ENCODE data around the gene SLC44A2.

Gene SLC44A2

DNA sequence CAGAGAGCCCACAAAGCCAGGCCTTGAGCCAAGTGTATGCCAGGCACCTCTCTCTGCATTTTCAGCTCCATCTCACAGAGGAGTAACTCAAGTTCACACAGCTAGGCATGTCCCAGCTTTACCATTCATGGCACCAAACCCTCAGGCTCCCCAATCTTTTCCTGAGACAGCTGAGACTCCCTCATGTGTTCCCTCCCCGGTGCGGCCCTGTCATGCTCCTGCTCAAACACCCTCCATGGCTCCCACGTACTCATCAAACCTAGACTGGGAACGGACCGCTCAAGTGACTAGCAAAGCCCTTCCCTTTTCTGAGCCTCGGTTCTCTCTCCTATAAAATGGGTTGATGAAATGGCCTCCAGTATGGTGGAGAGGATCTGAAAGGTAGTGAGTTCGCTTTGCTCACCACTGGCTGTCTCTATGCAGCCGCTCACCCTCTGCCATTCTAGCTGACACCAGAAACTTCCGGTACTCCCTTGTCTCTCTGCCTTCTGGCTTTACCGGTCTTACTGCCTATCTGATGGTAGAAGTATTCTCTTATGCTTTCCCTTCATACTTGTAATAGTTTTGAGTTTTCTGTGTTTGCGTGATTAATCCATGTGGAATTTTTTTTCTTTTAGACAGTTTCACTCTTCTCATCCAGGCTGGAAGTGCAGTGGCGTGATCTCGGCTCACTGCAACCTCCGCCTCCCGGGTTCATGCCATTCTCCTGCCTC is 7.8 kb upstream of the SLC44A2 start:
- DNase-seq, result peak; percentile 49

- no peak for DNase-seq
Measured at GRCh38 chr19:10618846-10619245, 6.5 kb upstream of the SLC44A2 start.

- DNase-seq, result no peak
Measured at GRCh38 chr19:10620786-10621185, 4.6 kb upstream of the SLC44A2 start.

DNA sequence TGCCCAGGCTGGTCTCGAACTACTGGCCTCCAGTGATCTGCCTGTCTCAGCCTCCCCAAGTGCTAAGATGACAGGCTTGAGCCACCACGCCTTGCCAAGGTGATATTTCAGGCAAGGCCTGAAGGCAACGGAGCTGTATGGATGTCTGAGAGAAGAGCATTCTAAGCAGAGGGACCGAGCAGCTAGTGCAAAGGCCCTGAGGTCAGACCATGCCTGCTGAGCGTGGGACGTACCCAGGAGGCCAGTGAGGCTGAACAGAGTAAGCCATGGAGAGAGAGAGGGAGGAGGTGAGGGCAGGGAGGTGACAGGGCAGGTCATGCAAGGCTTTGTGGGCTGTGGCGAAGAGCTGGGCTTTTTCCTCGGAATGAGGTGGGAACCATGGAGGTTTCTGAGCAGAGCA is 3.4 kb upstream of the SLC44A2 start:
- no peak for DNase-seq

GRCh38 chr19:10624585-10624984 is 768 bp upstream of the SLC44A2 start:
- no peak for DNase-seq

- no peak for DNase-seq
Measured at GRCh38 chr19:10625762-10626138, 397 bp downstream of the SLC44A2 start.

DNA sequence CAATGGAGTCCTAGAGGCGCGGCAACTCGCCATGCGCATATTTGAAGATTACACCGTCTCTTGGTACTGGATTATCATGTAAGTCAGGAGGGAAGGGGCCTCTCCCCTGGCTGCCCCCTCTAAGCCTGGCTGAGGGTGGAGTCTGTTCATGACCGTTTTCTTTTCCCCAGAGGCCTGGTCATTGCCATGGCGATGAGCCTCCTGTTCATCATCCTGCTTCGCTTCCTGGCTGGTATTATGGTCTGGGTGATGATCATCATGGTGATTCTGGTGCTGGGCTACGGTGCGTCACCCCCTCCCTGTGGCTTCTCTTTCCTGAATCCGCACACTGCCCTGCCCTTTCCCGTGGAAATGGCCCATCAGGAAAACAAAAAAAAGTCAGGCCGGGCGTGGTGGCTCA is 6.5 kb downstream of the SLC44A2 start:
- no peak for DNase-seq

DNA sequence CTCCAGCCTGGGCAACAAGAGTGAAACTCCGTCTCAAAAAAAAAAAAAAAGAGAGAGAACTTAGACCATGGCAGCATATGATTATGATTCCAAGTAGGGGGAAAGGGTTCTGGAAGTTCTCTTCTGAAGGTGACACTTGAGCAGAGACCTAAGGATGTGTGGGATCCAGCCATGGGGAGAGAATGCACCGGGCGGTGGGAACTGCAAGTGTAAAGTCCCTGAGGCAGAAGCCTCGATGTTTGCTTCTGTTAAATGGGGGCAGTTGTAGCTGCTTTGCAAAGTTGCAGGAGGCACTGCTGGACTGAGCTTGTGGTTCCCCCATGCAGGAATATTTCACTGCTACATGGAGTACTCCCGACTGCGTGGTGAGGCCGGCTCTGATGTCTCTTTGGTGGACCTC is 9.1 kb downstream of the SLC44A2 start:
- no peak for DNase-seq

- DNase-seq, result no peak
Measured at GRCh38 chr19:10634963-10635362, 9.6 kb downstream of the SLC44A2 start.

DNA sequence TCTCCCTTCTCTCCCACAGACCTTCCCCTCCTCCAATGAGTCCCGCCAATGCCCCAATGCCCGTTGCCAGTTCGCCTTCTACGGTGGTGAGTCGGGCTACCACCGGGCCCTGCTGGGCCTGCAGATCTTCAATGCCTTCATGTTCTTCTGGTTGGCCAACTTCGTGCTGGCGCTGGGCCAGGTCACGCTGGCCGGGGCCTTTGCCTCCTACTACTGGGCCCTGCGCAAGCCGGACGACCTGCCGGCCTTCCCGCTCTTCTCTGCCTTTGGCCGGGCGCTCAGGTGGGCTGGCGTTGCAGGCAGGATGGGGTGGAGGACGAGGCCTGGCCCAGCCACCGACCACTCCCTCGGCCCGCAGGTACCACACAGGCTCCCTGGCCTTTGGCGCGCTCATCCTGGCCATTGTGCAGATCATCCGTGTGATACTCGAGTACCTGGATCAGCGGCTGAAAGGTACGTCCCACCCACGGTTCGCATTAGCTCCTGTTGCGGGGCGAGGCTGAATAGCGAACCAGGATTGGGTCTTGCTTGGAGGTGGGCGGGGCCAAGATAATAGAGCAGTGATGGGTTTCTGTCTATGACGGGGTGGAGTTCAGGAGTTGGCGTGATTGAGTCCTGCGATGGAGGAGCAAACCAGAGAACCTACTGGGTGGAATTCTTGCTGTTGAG is 11.1 kb downstream of the SLC44A2 start:
- DNase-seq, result no peak

DNA sequence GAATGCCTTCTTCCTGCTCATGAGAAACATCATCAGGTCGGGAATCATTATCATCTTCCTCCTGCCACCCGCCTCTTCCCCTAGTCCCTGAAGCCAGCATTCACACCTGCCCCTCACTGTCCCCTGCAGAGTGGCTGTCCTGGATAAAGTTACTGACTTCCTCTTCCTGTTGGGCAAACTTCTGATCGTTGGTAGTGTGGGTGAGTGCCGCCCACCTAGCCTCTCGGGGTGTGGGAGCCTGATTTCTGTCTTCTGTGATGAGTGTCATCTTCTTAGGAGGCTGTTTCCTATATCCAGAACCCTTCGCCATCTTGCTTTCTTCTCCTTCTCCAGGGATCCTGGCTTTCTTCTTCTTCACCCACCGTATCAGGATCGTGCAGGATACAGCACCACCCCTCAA is 12.5 kb downstream of the SLC44A2 start:
- DNase-seq, result no peak

- no peak for DNase-seq
Measured at GRCh38 chr19:10639836-10640235, 14.5 kb downstream of the SLC44A2 start.

DNA sequence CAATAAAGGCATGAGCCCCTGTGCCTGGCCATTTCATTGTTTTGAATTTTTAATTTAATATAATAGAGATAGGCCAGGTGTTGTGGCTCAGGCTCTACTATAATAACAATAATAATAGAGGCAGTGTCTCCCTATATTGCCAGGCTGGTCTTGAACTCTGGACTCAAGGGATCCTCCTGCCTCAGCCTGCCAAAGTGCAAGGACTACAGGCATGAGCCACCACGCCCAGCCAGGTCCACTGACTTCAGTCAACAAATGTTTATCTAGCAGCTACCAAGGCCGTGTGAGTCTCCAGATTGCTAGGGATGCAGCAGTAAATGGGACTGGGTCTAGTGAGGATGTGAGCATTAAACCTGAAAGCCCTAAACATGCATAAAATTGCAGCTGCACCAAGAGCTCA is 15.0 kb downstream of the SLC44A2 start:
- DNase-seq, result no peak

GRCh38 chr19:10641248-10641647 is 15.9 kb downstream of the SLC44A2 start:
- DNase-seq, result no peak

- DNase-seq, result no peak
Measured at GRCh38 chr19:10642473-10643171, 17.3 kb downstream of the SLC44A2 start.

DNA sequence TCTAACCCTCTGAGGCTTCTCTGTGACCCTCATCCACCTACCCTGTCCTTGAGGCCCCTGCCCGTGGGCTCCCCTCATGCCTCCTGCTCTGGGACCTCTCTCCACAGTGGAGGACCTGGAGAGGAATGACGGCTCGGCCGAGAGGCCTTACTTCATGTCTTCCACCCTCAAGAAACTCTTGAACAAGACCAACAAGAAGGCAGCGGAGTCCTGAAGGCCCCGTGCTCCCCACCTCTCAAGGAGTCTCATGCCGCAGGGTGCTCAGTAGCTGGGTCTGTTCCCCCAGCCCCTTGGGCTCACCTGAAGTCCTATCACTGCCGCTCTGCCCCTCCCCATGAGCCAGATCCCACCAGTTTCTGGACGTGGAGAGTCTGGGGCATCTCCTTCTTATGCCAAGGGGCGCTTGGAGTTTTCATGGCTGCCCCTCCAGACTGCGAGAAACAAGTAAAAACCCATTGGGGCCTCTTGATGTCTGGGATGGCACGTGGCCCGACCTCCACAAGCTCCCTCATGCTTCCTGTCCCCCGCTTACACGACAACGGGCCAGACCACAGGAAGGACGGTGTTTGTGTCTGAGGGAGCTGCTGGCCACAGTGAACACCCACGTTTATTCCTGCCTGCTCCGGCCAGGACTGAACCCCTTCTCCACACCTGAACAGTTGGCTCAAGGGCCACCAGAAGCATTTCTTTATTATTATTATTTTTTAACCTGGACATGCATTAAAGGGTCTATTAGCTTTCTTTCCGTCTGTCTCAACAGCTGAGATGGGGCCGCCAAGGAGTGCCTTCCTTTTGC is 18.0 kb downstream of the SLC44A2 start:
- no peak for DNase-seq

GRCh38 chr19:10643968-10644259 is 18.6 kb downstream of the SLC44A2 start:
- DNase-seq, result no peak

DNA sequence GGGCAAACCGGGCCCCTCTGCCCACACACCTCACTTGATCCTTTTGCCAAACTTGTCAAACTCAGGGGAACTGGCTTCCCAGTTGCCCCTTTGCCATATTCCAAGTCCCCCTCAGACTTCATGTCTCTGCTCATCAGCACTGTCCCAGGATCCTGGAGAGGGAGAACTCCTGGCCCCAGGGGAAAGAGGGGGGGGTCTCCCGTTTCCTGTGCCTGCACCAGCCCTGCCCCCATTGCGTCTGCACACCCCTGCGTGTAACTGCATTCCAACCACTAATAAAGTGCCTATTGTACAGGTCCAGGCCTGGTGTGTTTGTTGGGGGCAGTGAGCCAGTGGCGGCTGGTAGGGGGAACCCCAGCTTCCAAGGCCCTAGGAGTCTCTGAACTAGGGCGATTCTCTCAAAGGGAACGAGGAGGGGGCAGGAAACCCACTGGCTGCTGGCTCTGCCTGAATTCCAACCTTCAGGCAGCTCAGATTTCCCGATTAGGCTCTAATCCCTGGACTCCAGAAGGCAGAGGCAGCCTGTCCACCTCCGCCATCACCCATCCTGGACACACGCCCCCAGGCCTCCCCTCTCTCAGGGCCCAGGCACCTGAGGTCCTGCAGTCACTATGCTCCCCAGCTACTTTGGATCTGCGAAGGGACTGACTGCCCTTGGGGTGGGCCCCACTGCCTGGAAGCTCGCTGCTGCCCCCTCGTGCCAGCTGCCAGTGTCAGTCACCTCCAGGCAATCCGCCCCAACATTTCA is 19.1 kb downstream of the SLC44A2 start:
- peak; percentile 86 for DNase-seq

GRCh38 chr19:10646456-10647159 is 21.3 kb downstream of the SLC44A2 start:
- DNase-seq, result no peak

- no peak for DNase-seq
Measured at GRCh38 chr19:10648360-10648759, 23.0 kb downstream of the SLC44A2 start.

DNA sequence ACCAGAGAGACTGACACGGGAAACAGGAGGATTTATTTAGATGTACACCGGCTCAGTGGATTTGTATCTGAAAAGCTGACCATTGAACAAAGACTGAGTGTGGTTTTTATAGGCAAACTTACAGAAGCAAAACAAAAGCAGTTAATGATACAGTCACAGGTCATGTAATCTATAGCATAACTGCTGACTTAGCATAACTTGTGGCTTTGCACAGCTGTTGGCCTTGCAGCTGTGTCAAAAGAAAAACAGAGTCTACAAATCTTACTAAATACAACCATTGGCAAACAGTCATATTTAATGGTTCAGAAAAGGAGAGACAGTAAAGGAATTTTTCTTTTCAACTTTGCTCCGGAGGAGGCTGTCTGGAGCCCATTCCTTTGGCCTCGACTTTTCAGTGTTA is 26.5 kb downstream of the SLC44A2 start:
- no peak for DNase-seq

DNA sequence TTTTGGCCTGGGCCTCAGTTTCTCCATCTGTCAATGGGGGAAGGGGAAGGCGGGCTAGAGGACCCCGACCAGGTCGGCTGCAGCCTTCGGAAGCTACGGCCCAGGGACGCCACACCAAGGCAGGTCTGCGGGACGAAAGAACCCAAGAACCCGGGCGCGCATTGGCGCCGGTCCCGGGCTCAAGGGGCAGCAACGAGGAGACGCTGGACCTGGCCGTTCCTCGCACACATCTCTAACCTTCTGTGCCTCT is 28.1 kb downstream of the SLC44A2 start:
- no peak for DNase-seq
